ENCODE measurements around the gene RBM47. TPM values are rescaled to one million over a fixed set of nuclear protein-coding genes. Genes with fewer than 3 reads are reported as not detected.

RBM47 gene
- total RNA-seq, 1 donor = 59.3 TPM

DNA sequence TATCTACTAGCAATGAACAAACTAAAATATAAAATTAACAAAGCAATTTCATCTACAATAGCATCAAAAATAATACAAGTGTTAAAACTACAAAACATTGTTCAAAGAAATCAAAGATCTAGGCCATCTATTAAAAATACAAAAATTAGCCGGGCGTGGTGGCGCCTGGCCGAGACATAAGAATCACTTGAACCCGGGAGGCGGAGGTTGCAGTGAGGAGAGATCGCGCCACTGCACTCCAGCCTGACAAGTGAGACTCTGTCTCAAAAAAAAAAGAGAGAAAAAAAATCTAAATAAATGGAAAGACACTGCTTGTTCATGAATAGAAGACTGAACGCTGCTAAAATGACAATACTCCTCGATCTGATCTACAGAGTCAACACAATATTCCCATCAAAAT is 139.2 kb downstream of the RBM47 start:
- Histone ChIP-seq H3K4me1 (ENCODE audit: insufficient read depth, low read length) (peaks cover 50% of the 10 kb centered on the region), H3K4me3 (ENCODE audit: low read length) (no peak overlapping the region), H3K9me3 (ENCODE audit: low read depth, low read length) (no peaks in the 10 kb centered on the region), H3K27me3 (ENCODE audit: insufficient read depth, low read length) (no peaks in the 10 kb centered on the region)

DNA sequence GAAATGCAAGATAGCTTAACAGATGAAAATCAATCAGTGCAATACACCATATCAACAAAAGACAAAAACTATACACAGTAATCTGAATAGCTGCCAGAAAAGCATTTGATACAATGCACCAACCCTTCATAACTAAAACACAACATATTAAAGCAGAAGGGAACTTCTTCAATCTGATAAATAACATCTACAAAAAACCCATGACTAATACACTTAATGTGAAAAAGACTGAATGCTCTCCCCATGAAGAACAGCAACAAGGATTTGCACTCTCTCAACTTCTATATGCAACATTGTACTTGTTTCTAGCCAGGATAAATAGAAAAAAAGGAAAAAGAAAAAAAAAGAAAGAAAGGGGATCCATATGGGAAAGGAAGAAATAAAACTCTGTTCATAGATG is 139.7 kb downstream of the RBM47 start:
- H3K4me3 ChIP-seq (ENCODE audit: low read length) = no peak overlapping the region
- H3K9me3 ChIP-seq (ENCODE audit: low read depth, low read length) = no peaks in the 10 kb centered on the region
- H3K27me3 ChIP-seq (ENCODE audit: insufficient read depth, low read length) = no peaks in the 10 kb centered on the region
- peaks cover 55% of the 10 kb centered on the region for H3K4me1 ChIP-seq (ENCODE audit: insufficient read depth, low read length)

DNA sequence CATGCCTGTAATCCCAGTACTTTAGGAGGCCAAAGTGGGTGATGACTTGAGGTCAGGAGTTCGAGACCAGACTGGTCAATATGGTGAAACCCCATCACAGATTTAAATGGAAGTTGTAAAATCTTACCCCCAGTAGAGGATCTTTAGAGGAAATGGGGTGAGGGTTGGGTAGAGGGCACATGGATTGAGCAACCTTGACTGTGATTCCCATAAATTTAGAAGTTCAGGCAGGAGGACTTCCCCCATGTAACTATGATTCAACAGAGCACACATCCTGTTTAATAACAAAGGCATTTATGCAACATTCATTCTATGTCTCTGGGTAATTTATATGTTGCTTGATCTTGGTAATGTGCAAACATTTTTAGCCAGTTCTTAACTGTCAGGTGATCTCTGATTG is 143.1 kb downstream of the RBM47 start:
- Histone ChIP-seq H3K27me3 (ENCODE audit: insufficient read depth, low read length) (no peaks in the 10 kb centered on the region), H3K9me3 (ENCODE audit: low read depth, low read length) (no peaks in the 10 kb centered on the region), H3K4me1 (ENCODE audit: insufficient read depth, low read length) (peaks cover 39% of the 10 kb centered on the region), H3K4me3 (ENCODE audit: low read length) (no peak overlapping the region)

DNA sequence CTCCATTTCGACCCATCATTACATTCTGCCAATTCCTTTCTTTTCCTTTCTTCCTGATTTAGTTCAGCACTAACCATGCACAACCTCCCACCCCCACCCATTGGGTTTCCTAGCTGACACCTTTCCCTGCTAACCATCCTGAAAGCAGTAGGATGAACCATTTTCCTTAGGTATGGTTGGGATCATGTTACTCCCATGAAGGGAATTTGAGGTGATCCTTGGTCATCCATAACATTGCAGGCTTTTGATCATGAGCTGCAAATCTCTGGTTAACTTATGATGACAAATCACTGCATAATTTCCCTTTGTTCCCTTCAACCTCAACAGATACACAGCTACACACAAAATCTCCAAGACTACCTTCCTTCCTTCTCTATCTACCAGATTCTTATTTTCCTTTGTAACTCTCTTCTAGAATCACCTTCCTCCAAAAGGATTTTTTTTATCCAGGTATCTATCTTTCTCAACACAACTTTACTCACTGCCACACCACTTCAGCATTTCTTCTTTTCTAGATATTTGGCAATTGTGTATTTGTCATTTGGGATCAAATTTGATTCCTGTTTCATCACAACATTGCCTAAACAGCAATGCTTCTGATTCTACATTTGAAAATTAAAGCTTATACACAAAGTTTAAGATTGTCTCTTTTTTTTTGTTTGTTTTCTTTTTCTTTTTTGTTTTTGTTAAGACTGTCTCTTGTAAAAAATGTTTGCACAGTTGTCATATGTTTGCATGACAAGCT is 145.1 kb downstream of the RBM47 start:
- H3K4me3 ChIP-seq (ENCODE audit: low read length) = no peak overlapping the region
- H3K9me3 ChIP-seq (ENCODE audit: low read depth, low read length) = no peaks in the 10 kb centered on the region
- H3K27me3 ChIP-seq (ENCODE audit: insufficient read depth, low read length) = no peaks in the 10 kb centered on the region
- H3K4me1 ChIP-seq (ENCODE audit: insufficient read depth, low read length) = peaks cover 38% of the 10 kb centered on the region

DNA sequence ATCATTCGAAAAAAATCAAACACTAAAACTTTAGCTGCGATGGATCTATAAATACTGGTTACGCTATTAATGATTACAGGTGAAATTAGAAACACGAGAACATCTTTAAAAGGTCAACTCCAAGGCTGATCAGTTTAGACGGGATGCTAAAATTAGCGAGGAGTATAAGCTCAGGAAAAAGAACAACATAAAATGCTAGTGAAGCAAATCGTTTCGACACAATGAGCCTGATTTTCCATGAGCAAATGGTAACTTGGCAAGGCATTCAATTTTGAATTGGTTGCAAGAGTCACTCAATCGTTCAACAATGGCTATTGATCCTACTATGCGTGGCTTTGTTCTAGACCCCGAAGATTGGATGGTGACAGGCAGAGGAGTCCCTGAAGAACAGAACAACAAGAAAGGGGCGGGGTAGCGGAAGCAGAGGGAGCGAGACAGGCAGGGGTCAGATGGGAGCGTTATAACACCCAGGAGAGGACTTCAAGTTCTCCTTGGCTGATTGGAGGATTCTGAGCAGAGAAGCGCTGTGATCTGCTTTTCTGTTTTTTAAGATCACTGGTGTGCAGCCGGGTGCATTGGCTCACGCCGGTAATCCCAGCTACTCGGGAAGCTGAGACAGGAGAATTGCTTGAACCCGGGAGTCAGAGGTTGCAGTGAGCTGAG is 146.5 kb downstream of the RBM47 start:
- Histone ChIP-seq H3K9me3 (ENCODE audit: low read depth, low read length) (no peaks in the 10 kb centered on the region), H3K27me3 (ENCODE audit: insufficient read depth, low read length) (no peaks in the 10 kb centered on the region), H3K4me3 (ENCODE audit: low read length) (no peak overlapping the region), H3K4me1 (ENCODE audit: insufficient read depth, low read length) (peaks cover 30% of the 10 kb centered on the region)

DNA sequence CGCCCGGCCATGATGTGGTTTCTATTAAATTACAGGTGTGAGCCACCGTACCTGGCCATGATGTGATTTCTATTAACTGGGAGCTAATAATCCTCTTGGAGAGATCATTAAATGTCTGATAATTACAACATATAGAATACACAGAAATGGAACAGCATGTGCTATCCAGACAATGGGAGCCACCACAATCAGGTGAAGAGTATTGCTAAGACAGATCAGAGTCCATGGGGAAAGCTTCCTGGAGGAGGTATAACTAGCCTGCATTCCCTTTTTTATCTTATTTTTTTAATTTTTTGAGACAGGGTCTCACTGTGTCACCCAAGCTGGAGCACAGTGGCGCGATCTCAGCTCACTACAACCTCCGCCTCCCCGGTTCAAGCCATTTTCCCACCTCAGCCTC is 147.7 kb downstream of the RBM47 start:
- Histone ChIP-seq H3K9me3 (ENCODE audit: low read depth, low read length) (no peaks in the 10 kb centered on the region), H3K4me3 (ENCODE audit: low read length) (no peak overlapping the region), H3K27me3 (ENCODE audit: insufficient read depth, low read length) (no peaks in the 10 kb centered on the region), H3K4me1 (ENCODE audit: insufficient read depth, low read length) (peaks cover 20% of the 10 kb centered on the region)

DNA sequence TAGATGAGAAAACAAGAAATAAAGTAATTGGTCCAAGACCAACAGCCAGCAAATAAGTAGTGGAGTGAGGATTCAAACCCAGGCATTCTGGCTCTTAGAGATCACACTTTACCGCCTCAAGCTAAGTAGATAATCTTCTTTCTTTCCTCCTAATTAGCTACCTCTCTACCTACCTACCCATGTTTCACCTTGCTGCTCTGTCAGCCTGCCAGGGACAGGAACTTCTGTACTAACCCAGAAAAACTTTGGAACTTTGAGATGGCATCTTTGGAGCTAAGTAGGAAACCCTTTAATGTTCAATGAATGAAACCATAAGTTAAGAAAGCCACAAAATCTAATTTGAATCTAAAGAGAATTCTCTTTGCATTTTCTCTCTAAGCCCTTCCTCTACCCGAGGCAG is 149.4 kb downstream of the RBM47 start:
- no peaks in the 10 kb centered on the region for H3K27me3 ChIP-seq (ENCODE audit: insufficient read depth, low read length)
- peaks cover 5% of the 10 kb centered on the region for H3K4me1 ChIP-seq (ENCODE audit: insufficient read depth, low read length)
- H3K9me3 ChIP-seq (ENCODE audit: low read depth, low read length) = no peaks in the 10 kb centered on the region
- no peak overlapping the region for H3K4me3 ChIP-seq (ENCODE audit: low read length)

DNA sequence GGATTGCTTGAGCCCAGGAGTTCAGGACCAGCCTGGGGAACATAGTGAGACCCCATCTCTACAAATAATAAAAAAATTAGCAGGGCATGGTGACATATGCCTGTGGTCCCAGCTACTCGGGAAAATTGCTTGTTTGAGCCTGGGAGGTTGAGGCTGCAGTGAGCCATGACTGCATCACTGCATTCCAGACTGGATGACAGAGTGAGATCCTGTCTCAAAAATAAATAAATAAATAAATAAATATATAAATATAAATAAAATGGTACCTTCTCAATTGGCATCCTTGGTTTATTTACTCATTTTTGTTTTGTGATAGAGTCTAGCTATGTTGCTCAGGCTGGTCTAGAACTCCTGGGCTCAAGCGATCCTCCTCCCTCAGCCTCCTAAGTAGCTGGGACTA is 150.3 kb downstream of the RBM47 start:
- Histone ChIP-seq H3K4me1 (ENCODE audit: insufficient read depth, low read length) (no peaks in the 10 kb centered on the region), H3K4me3 (ENCODE audit: low read length) (no peak overlapping the region), H3K27me3 (ENCODE audit: insufficient read depth, low read length) (no peaks in the 10 kb centered on the region), H3K9me3 (ENCODE audit: low read depth, low read length) (no peaks in the 10 kb centered on the region)

DNA sequence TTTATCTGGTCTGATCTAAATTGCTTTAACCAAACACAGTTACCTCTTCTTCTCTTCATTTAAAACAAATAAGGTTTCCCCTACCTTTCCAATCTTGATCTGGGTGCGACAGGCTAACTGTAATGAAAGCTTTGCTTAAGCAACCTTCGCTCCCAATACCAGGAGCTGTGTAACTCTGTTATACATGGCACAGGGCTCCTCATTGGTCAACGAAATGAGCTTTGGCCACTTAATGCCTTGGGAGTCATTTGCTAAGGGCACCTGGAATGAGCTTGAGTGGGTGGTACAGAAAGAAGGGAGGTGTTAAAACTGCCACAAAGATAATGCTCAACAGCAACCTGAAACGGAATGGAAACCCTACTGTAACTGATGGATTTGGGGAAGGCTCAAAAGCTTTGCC is 154.1 kb downstream of the RBM47 start:
- Histone ChIP-seq H3K4me1 (ENCODE audit: insufficient read depth, low read length) (no peaks in the 10 kb centered on the region), H3K9me3 (ENCODE audit: low read depth, low read length) (no peaks in the 10 kb centered on the region), H3K27me3 (ENCODE audit: insufficient read depth, low read length) (no peaks in the 10 kb centered on the region), H3K4me3 (ENCODE audit: low read length) (no peak overlapping the region)

DNA sequence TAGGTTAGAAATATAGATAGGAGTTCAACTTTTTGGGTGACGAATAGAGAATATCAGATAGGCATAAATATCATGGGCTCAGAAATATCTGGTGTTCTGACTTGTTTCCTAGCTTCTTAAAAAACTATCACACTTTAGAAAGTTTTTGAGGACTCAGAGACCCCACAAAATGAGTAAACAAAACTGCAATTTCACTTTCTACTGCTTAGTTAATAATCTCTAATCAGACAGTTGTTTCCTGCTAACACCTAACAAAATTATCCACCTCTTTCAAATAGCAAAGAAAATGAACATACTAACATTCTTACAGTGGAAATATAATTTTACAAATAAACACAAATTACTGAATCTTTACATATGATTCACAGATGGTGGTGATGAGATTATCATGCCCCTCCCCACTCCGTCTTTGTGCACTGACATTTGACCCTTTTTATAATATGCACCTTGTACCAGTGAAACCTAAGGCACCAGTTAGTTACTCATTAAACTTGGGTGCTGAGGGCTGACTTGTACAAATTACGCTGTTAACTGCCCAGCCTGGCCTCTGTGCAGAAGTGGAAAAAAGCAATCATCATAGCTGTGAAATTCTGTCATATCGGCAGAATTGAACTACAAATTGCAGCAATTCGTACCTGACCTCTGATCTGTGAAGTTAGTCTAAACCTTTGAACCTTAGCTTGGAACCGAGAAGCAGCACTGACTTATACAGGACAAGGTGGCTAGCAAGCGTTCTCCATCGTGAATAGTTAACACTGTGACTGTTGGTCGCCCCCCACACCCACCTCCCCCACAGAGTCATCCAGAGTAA is 155.9 kb downstream of the RBM47 start:
- Histone ChIP-seq H3K4me3 (ENCODE audit: low read length) (no peak overlapping the region), H3K4me1 (ENCODE audit: insufficient read depth, low read length) (no peaks in the 10 kb centered on the region), H3K9me3 (ENCODE audit: low read depth, low read length) (no peaks in the 10 kb centered on the region), H3K27me3 (ENCODE audit: insufficient read depth, low read length) (no peaks in the 10 kb centered on the region)

DNA sequence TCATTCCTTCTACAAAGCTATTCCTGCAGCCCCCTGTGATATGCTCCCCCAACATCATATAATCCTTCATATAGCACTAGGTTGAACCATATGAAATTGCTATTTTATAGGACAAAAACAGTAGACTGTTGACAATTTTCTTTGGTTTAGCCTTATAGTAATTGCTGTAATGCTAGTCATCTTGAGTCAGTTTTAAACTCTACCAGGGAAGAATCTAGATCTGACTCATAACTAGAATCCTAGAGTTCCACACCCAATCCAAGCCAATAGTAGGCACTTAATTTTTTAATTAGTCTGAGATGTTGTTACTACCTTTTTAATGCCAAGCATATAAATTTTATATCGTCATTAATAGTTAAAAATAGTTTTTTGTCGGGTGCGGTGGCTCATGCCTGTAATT is 157.7 kb downstream of the RBM47 start:
- Histone ChIP-seq H3K4me3 (ENCODE audit: low read length) (no peak overlapping the region), H3K9me3 (ENCODE audit: low read depth, low read length) (no peaks in the 10 kb centered on the region), H3K27me3 (ENCODE audit: insufficient read depth, low read length) (no peaks in the 10 kb centered on the region), H3K4me1 (ENCODE audit: insufficient read depth, low read length) (no peaks in the 10 kb centered on the region)

DNA sequence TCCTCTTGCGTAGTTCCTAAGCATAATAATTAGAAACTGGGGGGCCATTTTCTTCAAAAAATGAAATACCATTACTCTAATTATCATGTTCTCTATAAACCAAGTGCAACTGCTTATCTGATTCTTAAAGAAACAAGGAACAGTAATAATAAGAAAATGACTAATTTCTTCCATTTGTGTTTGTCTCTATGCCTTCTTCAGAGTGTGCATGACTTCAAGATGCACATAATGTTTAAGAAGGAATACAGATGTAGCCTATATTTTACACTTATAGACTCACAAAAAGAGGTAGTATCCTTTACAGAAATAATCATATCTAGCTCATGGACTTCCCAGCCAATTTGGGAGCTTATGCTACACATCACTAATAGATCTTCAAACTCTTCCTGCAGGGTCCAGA is 162.9 kb downstream of the RBM47 start:
- Histone ChIP-seq H3K9me3 (ENCODE audit: low read depth, low read length) (no peaks in the 10 kb centered on the region), H3K27me3 (ENCODE audit: insufficient read depth, low read length) (no peaks in the 10 kb centered on the region), H3K4me1 (ENCODE audit: insufficient read depth, low read length) (no peaks in the 10 kb centered on the region), H3K4me3 (ENCODE audit: low read length) (no peak overlapping the region)

DNA sequence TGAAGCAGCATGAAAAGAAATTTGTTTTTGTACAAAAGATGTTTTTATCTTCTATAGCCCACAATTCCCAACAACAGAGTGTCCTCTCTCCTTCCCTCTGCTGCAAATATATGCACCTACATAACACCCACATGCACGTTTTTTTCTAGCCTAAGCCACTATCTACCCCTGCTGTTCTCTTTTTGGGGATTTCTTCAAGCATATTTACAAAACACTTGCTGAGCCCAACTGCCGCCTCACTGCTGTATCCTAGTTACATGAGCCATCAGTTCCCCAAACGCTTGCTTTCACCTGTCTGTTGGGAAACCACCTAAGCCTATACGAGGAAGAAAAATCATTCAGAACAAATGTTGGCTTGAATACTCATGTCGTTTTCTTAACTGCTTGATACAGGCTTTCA is 167.3 kb downstream of the RBM47 start:
- no peaks in the 10 kb centered on the region for H3K4me1 ChIP-seq (ENCODE audit: insufficient read depth, low read length)

DNA sequence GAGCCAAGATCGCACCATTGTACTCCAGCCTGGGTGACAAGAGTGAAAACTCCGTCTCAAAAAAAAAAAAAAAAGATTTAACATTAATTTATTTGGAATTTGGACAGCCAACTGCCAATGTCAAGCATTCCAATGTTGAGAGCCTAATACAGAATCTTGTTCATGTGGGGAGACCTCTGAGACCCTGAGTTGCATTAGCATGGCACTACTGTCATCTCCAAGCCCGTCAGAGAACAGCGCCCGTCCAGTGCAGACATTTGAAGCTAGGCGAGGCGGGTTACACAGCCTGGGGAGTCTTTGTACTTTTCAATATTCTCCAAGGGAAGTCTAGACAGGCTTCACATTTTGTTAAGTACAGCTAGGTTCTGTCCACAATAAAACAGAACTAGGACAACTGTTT is 167.8 kb downstream of the RBM47 start:
- no peaks in the 10 kb centered on the region for H3K9me3 ChIP-seq (ENCODE audit: low read depth, low read length)
- H3K4me1 ChIP-seq (ENCODE audit: insufficient read depth, low read length) = no peaks in the 10 kb centered on the region
- no peaks in the 10 kb centered on the region for H3K27me3 ChIP-seq (ENCODE audit: insufficient read depth, low read length)
- no peak overlapping the region for H3K4me3 ChIP-seq (ENCODE audit: low read length)

More for the DNA sequence above, 167.3 kb downstream of the RBM47 start:
- Histone ChIP-seq H3K27me3 (ENCODE audit: insufficient read depth, low read length) (no peaks in the 10 kb centered on the region), H3K9me3 (ENCODE audit: low read depth, low read length) (no peaks in the 10 kb centered on the region), H3K4me3 (ENCODE audit: low read length) (no peak overlapping the region)

DNA sequence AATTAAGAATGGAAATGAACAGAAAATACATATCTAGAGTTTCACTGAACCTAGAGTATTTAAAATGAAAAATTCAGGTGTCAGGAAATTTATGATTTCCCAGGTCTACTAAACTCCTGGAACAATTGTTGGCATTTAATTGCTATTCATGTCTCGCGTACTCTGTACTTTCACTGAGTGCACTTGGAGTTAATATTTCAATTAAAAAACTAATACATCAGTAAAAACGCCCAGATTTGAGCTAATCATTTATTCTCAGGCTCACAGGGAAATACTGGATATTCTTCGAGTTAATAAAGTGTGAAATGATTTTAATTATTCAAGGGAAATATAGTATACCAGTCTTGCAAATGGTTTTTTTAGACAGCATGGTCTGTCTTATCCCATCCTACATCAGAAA is 168.6 kb downstream of the RBM47 start:
- H3K4me1 ChIP-seq (ENCODE audit: insufficient read depth, low read length) = no peaks in the 10 kb centered on the region
- no peak overlapping the region for H3K4me3 ChIP-seq (ENCODE audit: low read length)
- no peaks in the 10 kb centered on the region for H3K9me3 ChIP-seq (ENCODE audit: low read depth, low read length)
- H3K27me3 ChIP-seq (ENCODE audit: insufficient read depth, low read length) = no peaks in the 10 kb centered on the region
